Measurements from ENCODE around the gene NELFB.
A peak's percentile ranks its signal among the peaks of the same experiment; 100 is the strongest.
"Not testable (repeated sequence)": the region's sequence is repeated elsewhere in the genome, so short reads cannot be mapped to it uniquely, and the experiment has no call there.

The NELFB gene

GRCh38 chr9:137236238-137236935 is 18.7 kb upstream of the NELFB start:
- H4K20me1 ChIP-seq (ENCODE audit: insufficient read depth, low read length), result no peaks in the 10 kb centered on the region
- no peak overlapping the region for H2AFZ ChIP-seq (ENCODE audit: low read length)
- H3K27me3 ChIP-seq (ENCODE audit: insufficient read depth, low read length), result 0 out of 2 replicates have a peak, but pooled peaks cover 2% of the 10 kb centered on the region
- no peaks in the 10 kb centered on the region for H3K9me2 ChIP-seq (ENCODE audit: low read depth, low read length)
- no peaks in the 10 kb centered on the region for H3K9me3 ChIP-seq (ENCODE audit: low read length)
- H3K36me3 ChIP-seq (ENCODE audit: insufficient read depth, low read length), result no peaks in the 10 kb centered on the region
- TF ChIP-seq EZH2 (IDR thresholded peaks at IDR 0.05; ENCODE audit: borderline replicate concordance, low read length), result no peak
- peak; percentile 99 for TF ChIP-seq CTCF (IDR thresholded peaks at IDR 0.05; ENCODE audit: low read length)
- H3F3A ChIP-seq (ENCODE audit: insufficient read depth, low read length), result no peaks in the 10 kb centered on the region
- no peak overlapping the region for H3K4me3 ChIP-seq (ENCODE audit: low read depth, low read length, poor library complexity, severe bottlenecking)
- no peaks in the 10 kb centered on the region for H3K79me2 ChIP-seq (ENCODE audit: insufficient read depth, low read length)
- H3K27ac ChIP-seq (ENCODE audit: low read depth, low read length, poor library complexity, severe bottlenecking), result no peak overlapping the region
- H3K9ac ChIP-seq (ENCODE audit: low read length), result no peak overlapping the region
- H3K4me2 ChIP-seq (ENCODE audit: low read length), result peak overlapping the region; percentile 48
- H3K4me1 ChIP-seq (ENCODE audit: insufficient read depth, low read length, severe bottlenecking), result peaks cover 19% of the 10 kb centered on the region

GRCh38 chr9:137236936-137237421 is 18.1 kb upstream of the NELFB start:
- Histone ChIP-seq H3K4me1 (ENCODE audit: insufficient read depth, low read length, severe bottlenecking) (peaks cover 21% of the 10 kb centered on the region), H3K4me3 (ENCODE audit: low read depth, low read length, poor library complexity, severe bottlenecking) (no peak overlapping the region), H2AFZ (ENCODE audit: low read length) (no peak overlapping the region), H3K9me2 (ENCODE audit: low read depth, low read length) (no peaks in the 10 kb centered on the region), H3K9me3 (ENCODE audit: low read length) (no peaks in the 10 kb centered on the region), H3F3A (ENCODE audit: insufficient read depth, low read length) (no peaks in the 10 kb centered on the region), H3K79me2 (ENCODE audit: insufficient read depth, low read length) (peaks cover 3% of the 10 kb centered on the region; the same call in 1 of the 2 replicates), H3K4me2 (ENCODE audit: low read length) (peak overlapping the region; percentile 48), H4K20me1 (ENCODE audit: insufficient read depth, low read length) (no peaks in the 10 kb centered on the region), H3K27ac (ENCODE audit: low read depth, low read length, poor library complexity, severe bottlenecking) (no peak overlapping the region), H3K36me3 (ENCODE audit: insufficient read depth, low read length) (peaks cover 5% of the 10 kb centered on the region), H3K9ac (ENCODE audit: low read length) (no peak overlapping the region), H3K27me3 (ENCODE audit: insufficient read depth, low read length) (0 out of 2 replicates have a peak, but pooled peaks cover 2% of the 10 kb centered on the region)
- TF ChIP-seq EZH2 (IDR thresholded peaks at IDR 0.05; ENCODE audit: borderline replicate concordance, low read length) (no peak), CTCF (IDR thresholded peaks at IDR 0.05; ENCODE audit: low read length) (no peak)

GRCh38 chr9:137237759-137238726 is 17.1 kb upstream of the NELFB start:
- Histone ChIP-seq H3K4me1 (ENCODE audit: insufficient read depth, low read length, severe bottlenecking) (peaks cover 32% of the 10 kb centered on the region), H3K9ac (ENCODE audit: low read length) (no peak overlapping the region), H3K79me2 (ENCODE audit: insufficient read depth, low read length) (peaks cover 6% of the 10 kb centered on the region; the same call in 1 of the 2 replicates), H3F3A (ENCODE audit: insufficient read depth, low read length) (no peaks in the 10 kb centered on the region), H3K27ac (ENCODE audit: low read depth, low read length, poor library complexity, severe bottlenecking) (no peak overlapping the region), H2AFZ (ENCODE audit: low read length) (no peak overlapping the region), H3K9me2 (ENCODE audit: low read depth, low read length) (no peaks in the 10 kb centered on the region), H4K20me1 (ENCODE audit: insufficient read depth, low read length) (no peaks in the 10 kb centered on the region), H3K4me3 (ENCODE audit: low read depth, low read length, poor library complexity, severe bottlenecking) (no peak overlapping the region), H3K27me3 (ENCODE audit: insufficient read depth, low read length) (0 out of 2 replicates have a peak, but pooled peaks cover 2% of the 10 kb centered on the region), H3K4me2 (ENCODE audit: low read length) (no peak overlapping the region), H3K9me3 (ENCODE audit: low read length) (no peaks in the 10 kb centered on the region), H3K36me3 (ENCODE audit: insufficient read depth, low read length) (peaks cover 15% of the 10 kb centered on the region)
- TF ChIP-seq CTCF (IDR thresholded peaks at IDR 0.05; ENCODE audit: low read length) (no peak), EZH2 (IDR thresholded peaks at IDR 0.05; ENCODE audit: borderline replicate concordance, low read length) (no peak)

GRCh38 chr9:137239541-137240200 is 15.5 kb upstream of the NELFB start:
- not testable (repeated sequence) for H3K9me3 ChIP-seq (ENCODE audit: low read length)

More at GRCh38 chr9:137239541-137240200, 15.5 kb upstream of the NELFB start:
- not testable (repeated sequence) for H2AFZ ChIP-seq (ENCODE audit: low read length); H3K9me2 ChIP-seq (ENCODE audit: low read depth, low read length); H3K79me2 ChIP-seq (ENCODE audit: insufficient read depth, low read length); H3F3A ChIP-seq (ENCODE audit: insufficient read depth, low read length); H3K27me3 ChIP-seq (ENCODE audit: insufficient read depth, low read length); H4K20me1 ChIP-seq (ENCODE audit: insufficient read depth, low read length)
- Histone ChIP-seq H3K4me2 (ENCODE audit: low read length) (peak overlapping the region; percentile 66), H3K9ac (ENCODE audit: low read length) (peak overlapping the region; percentile 86), H3K4me3 (ENCODE audit: low read depth, low read length, poor library complexity, severe bottlenecking) (peak overlapping the region; percentile 73), H3K27ac (ENCODE audit: low read depth, low read length, poor library complexity, severe bottlenecking) (peak overlapping the region; percentile 67), H3K4me1 (ENCODE audit: insufficient read depth, low read length, severe bottlenecking) (peaks cover 38% of the 10 kb centered on the region), H3K36me3 (ENCODE audit: insufficient read depth, low read length) (peaks cover 28% of the 10 kb centered on the region)

Measured in OCI-LY1 (cell line).